Left kidney (tissue), 2 donors: ENCODE results near the gene CPO. TPM values are rescaled to one million over a fixed set of nuclear protein-coding genes. Genes with fewer than 3 reads are reported as not detected.

ENCODE experiments used
- DNase-seq: peaks from one replicate; pipeline ENCODE4 v3.0.0-alpha.2; 2013
- polyA plus RNA-seq: library from polyadenylated mRNA; unstranded; fragments of 120-200 nt; gene quantifications from one replicate; pipeline ENCODE4 v1.2.1, GENCODE V29; 2013; ENCODE audit not compliant: insufficient read length

Gene CPO
- polyA plus RNA-seq, 1 donor, result 1.7 TPM

- no peak for DNase-seq
These were observed 75.1 kb downstream of the CPO start for GRCh38 chr2:207014424-207014823.

- no peak for DNase-seq
These were observed 76.6 kb downstream of the CPO start for GRCh38 chr2:207015901-207016300.

Other genes starting within 250 kb of the CPO start
- not detected for gene DYTN, start 221.1 kb upstream of the CPO start, polyA plus RNA-seq
- gene MDH1B, start 174.2 kb upstream of the CPO start, polyA plus RNA-seq, result 13.6 TPM
- gene FASTKD2, start 173.9 kb upstream of the CPO start, polyA plus RNA-seq, result 46.8 TPM
- 25.7 TPM for gene KLF7, start 226.4 kb downstream of the CPO start, polyA plus RNA-seq